ENCODE data around the gene LOXHD1.
A peak's percentile ranks its signal among the peaks of the same experiment; 100 is the strongest.

The LOXHD1 gene

GRCh38 chr18:46623541-46623940 lies 33.5 kb downstream of the LOXHD1 start:
- TF ChIP-seq REST (IDR thresholded peaks at IDR 0.05; ENCODE audit: insufficient replicate concordance, low read depth) (no peak), GABPA (IDR thresholded peaks at IDR 0.05; ENCODE audit: low read depth) (no peak), POLR2AphosphoS5 (IDR thresholded peaks at IDR 0.05; ENCODE audit: low read depth) (no peak), CTCF (IDR thresholded peaks at IDR 0.05; ENCODE audit: insufficient read depth, low read length) (no peak)
- no peak for DNase-seq (ENCODE audit: low read depth in 1 of 2, low spot score in 1 of 2)
- H3K27ac ChIP-seq (replicated peaks) = no peak overlapping the region
- H3K27me3 ChIP-seq (ENCODE audit: insufficient read depth, poor library complexity, severe bottlenecking) = peaks cover 4% of the 10 kb centered on the region
- no peak overlapping the region for H3K4me3 ChIP-seq (replicated peaks; ENCODE audit: insufficient read depth, low read length)

DNA sequence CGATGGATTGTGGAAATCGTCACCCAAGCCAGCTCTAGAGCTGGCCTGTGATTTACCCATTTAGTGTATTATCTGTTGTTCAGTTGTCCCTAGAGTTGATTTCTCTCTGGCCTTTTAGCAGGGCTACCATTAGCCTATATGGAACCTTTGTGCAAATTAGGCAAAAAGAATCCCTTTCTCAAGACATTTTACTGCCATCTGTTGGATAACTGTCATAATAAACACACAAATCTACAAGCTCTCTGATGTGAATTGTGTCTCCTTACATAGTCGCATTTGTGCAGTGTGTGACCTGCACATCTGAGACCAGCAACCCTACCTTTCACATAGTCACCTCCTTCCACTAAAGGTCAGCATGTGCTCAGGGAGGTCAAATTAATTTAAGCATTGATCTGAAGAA lies 34.0 kb downstream of the LOXHD1 start:
- DNase-seq (ENCODE audit: low read depth in 1 of 2, low spot score in 1 of 2) = no peak
- Histone ChIP-seq H3K4me3 (replicated peaks; ENCODE audit: insufficient read depth, low read length) (no peak overlapping the region), H3K27ac (replicated peaks) (no peak overlapping the region), H3K27me3 (ENCODE audit: insufficient read depth, poor library complexity, severe bottlenecking) (peaks cover 4% of the 10 kb centered on the region)
- TF ChIP-seq CTCF (IDR thresholded peaks at IDR 0.05; ENCODE audit: insufficient read depth, low read length) = peak; percentile 4
- no peak for TF ChIP-seq SPI1 (IDR thresholded peaks at IDR 0.05; ENCODE audit: borderline replicate concordance, low read depth)
- no peak for TF ChIP-seq GABPA (IDR thresholded peaks at IDR 0.05; ENCODE audit: low read depth)

- no peak overlapping the region for H3K27ac ChIP-seq (replicated peaks)
- no peak for DNase-seq (ENCODE audit: low read depth in 1 of 2, low spot score in 1 of 2)
- H3K27me3 ChIP-seq (ENCODE audit: insufficient read depth, poor library complexity, severe bottlenecking) = peaks cover 4% of the 10 kb centered on the region
- no peak overlapping the region for H3K4me3 ChIP-seq (replicated peaks; ENCODE audit: insufficient read depth, low read length)
- TF ChIP-seq CTCF (IDR thresholded peaks at IDR 0.05; ENCODE audit: insufficient read depth, low read length) = no peak
- no peak for TF ChIP-seq SPI1 (IDR thresholded peaks at IDR 0.05; ENCODE audit: borderline replicate concordance, low read depth)
- no peak for TF ChIP-seq POLR2AphosphoS5 (IDR thresholded peaks at IDR 0.05; ENCODE audit: low read depth)
- no peak for TF ChIP-seq GABPA (IDR thresholded peaks at IDR 0.05; ENCODE audit: low read depth)
- TF ChIP-seq REST (IDR thresholded peaks at IDR 0.05; ENCODE audit: insufficient replicate concordance, low read depth) = no peak
Measured at GRCh38 chr18:46622451-46622850, 34.6 kb downstream of the LOXHD1 start.

GRCh38 chr18:46621871-46622270 lies 35.1 kb downstream of the LOXHD1 start:
- no peak for TF ChIP-seq SPI1 (IDR thresholded peaks at IDR 0.05; ENCODE audit: borderline replicate concordance, low read depth)
- no peak for TF ChIP-seq CTCF (IDR thresholded peaks at IDR 0.05; ENCODE audit: insufficient read depth, low read length)
- no peak for TF ChIP-seq POLR2AphosphoS5 (IDR thresholded peaks at IDR 0.05; ENCODE audit: low read depth)
- no peak for TF ChIP-seq REST (IDR thresholded peaks at IDR 0.05; ENCODE audit: insufficient replicate concordance, low read depth)
- no peak for TF ChIP-seq GABPA (IDR thresholded peaks at IDR 0.05; ENCODE audit: low read depth)

More at GRCh38 chr18:46621871-46622270, 35.1 kb downstream of the LOXHD1 start:
- peaks cover 4% of the 10 kb centered on the region for H3K27me3 ChIP-seq (ENCODE audit: insufficient read depth, poor library complexity, severe bottlenecking)
- no peak overlapping the region for H3K4me3 ChIP-seq (replicated peaks; ENCODE audit: insufficient read depth, low read length)
- no peak overlapping the region for H3K27ac ChIP-seq (replicated peaks)
- DNase-seq (ENCODE audit: low read depth in 1 of 2, low spot score in 1 of 2) = no peak
